ENCODE data around the gene GNG8. TPM values are rescaled to one million over a fixed set of nuclear protein-coding genes. Genes with fewer than 3 reads are reported as not detected.
A peak's percentile ranks its signal among the peaks of the same experiment; 100 is the strongest.

The GNG8 gene
- total and polyA plus RNA-seq, 10 of the 15 experiments (the other 5 are each of a cell fraction or from before 2014, with no cell fraction given): 1.2 to 6.6 (median 2.7) TPM; not detected in 6

- TF ChIP-seq E2F8 (IDR thresholded peaks at IDR 0.05; ENCODE audit: low read depth, partially characterized antibody) (no peak), CHD4 (IDR thresholded peaks at IDR 0.05) (no peak), RCOR1 (conservative IDR thresholded peaks at IDR 0.05; ENCODE audit: low read depth, low read length) (no peak), MXI1 (IDR thresholded peaks at IDR 0.05; ENCODE audit: low read depth, low read length) (no peak), MEF2A (IDR thresholded peaks at IDR 0.05; ENCODE audit: insufficient read depth, low read depth, low read length) (no peak), RAD51 (IDR thresholded peaks at IDR 0.05) (no peak), IRF4 (IDR thresholded peaks at IDR 0.05; ENCODE audit: low read depth, low read length) (no peak), YY1 (IDR thresholded peaks at IDR 0.05; ENCODE audit: low read depth, low read length) (no peak), SUZ12 (IDR thresholded peaks at IDR 0.05; ENCODE audit: unreplicated experiment) (no peak), CHD1 (IDR thresholded peaks at IDR 0.05; ENCODE audit: low read depth, low read length) (no peak), SMC3 (IDR thresholded peaks at IDR 0.05; ENCODE audit: borderline replicate concordance, low read length) (no peak), BHLHE40 (IDR thresholded peaks at IDR 0.05; ENCODE audit: borderline replicate concordance in 1 of 2, low read depth in 2 of 2, low read length in 1 of 2) (peak; percentile 48 to 67; a peak in 1 of 4 replicates), ZNF217 (IDR thresholded peaks at IDR 0.05) (no peak), KAT2A (conservative IDR thresholded peaks at IDR 0.05; ENCODE audit: control insufficient read depth, low read depth, low read length) (no peak), JUNB (IDR thresholded peaks at IDR 0.05) (no peak), EZH2 (IDR thresholded peaks at IDR 0.05; ENCODE audit: borderline replicate concordance, control insufficient read depth, low read depth, low read length) (no peak), MEF2B (IDR thresholded peaks at IDR 0.05; ENCODE audit: partially characterized antibody, poor library complexity, severe bottlenecking) (peak; percentile 27), SP1 (IDR thresholded peaks at IDR 0.05; ENCODE audit: low read depth, low read length) (no peak), REST (IDR thresholded peaks at IDR 0.05; ENCODE audit: low read depth, low read length) (no peak), PAX8 (IDR thresholded peaks at IDR 0.05) (no peak), NFIC (IDR thresholded peaks at IDR 0.05; ENCODE audit: low read depth, low read length) (no peak), POLR2AphosphoS5 (IDR thresholded peaks at IDR 0.05; ENCODE audit: low read length) (no peak), BCL11A (IDR thresholded peaks at IDR 0.05; ENCODE audit: low read depth, low read length) (0 out of 2 replicates have a peak, but pooled peaks have one; percentile 31), POLR2A (IDR thresholded peaks at IDR 0.05; ENCODE audit: low read depth, low read length) (no peak)
- TF ChIP-seq, protein P1, sequence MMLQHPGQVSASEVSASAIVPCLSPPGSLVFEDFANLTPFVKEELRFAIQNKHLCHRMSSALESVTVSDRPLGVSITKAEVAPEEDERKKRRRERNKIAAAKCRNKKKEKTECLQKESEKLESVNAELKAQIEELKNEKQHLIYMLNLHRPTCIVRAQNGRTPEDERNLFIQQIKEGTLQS (IDR thresholded peaks at IDR 0.05; ENCODE audit: borderline replicate concordance, extremely low read depth, low read depth, low read length): no peak
Measured at GRCh38 chr19:46648060-46648960, 12.3 kb upstream of the GNG8 start (continued).
